Measurements from ENCODE around the gene COL26A1. TPM values are rescaled to one million over a fixed set of nuclear protein-coding genes. Genes with fewer than 3 reads are reported as not detected.

Gene COL26A1
- total RNA-seq, 1 experiment from 2014 or later: not detected

- no peak for DNase-seq
- H3K36me3 ChIP-seq (ENCODE audit: low read depth, low read length): no peaks in the 10 kb centered on the region
- no peaks in the 10 kb centered on the region for H3K9me2 ChIP-seq (replicated peaks; ENCODE audit: low read length)
- no peaks in the 10 kb centered on the region for H3K4me1 ChIP-seq (ENCODE audit: insufficient read depth, low read length)
- no peak overlapping the region for H2AFZ ChIP-seq (ENCODE audit: low read length)
- H3K27me3 ChIP-seq (ENCODE audit: low read length): no peaks in the 10 kb centered on the region
- ChIA-PET CTCF (no interaction called here), POLR2A (ENCODE audit: unreplicated experiment) (no interaction called here)
- no peak overlapping the region for H3K27ac ChIP-seq (ENCODE audit: low read length)
- H4K20me1 ChIP-seq (ENCODE audit: low read length): no peaks in the 10 kb centered on the region
- H3K9me3 ChIP-seq (ENCODE audit: low read length): no peaks in the 10 kb centered on the region
- H3K9ac ChIP-seq (ENCODE audit: low read length): no peak overlapping the region
- BruUV-seq (replicated peaks): no TSS peak
- H3F3A ChIP-seq (ENCODE audit: low read length, unreplicated experiment): no peaks in the 10 kb centered on the region
- no peak for ATAC-seq
- no peak overlapping the region for H3K4me3 ChIP-seq (ENCODE audit: low read length)
- H3K4me2 ChIP-seq (ENCODE audit: low read length): no peak overlapping the region
- TF ChIP-seq EZH2 (IDR thresholded peaks at IDR 0.05; ENCODE audit: low read length, unreplicated experiment) (no peak), EZH2phosphoT487 (IDR thresholded peaks at IDR 0.05; ENCODE audit: borderline replicate concordance, low read length) (no peak), CTCF (conservative IDR thresholded peaks at IDR 0.05; ENCODE audit: low read depth, low read length) (no peak)
- intact Hi-C loops (cut with micrococcal nuclease): no loop called here
- H3K79me2 ChIP-seq (ENCODE audit: low read length): no peaks in the 10 kb centered on the region
Measured at GRCh38 chr7:101333912-101334311, 28.8 kb upstream of the COL26A1 start.

DNA sequence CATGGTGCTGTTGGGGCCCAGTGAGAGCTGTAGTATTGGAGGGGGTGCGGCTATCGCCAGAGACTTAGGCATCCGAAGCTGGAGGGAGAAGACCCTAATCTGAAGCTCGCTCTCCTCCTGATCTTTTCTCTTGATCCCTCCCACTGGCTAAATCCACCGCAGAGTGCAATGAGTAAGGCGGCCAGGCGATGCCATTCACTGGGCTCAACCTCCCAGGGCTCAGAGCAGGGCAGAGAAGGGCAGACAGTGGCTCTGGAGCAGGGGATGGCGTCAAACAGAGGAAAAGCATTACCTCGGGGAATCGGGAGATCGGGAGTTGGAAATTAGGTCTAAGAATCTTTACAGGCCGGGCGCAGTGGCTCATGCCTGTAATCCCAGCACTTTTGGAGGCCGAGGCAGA, 22.3 kb upstream of the COL26A1 start:
- Histone ChIP-seq H3K9me3 (ENCODE audit: low read length) (no peaks in the 10 kb centered on the region), H3K4me3 (ENCODE audit: low read length) (no peak overlapping the region), H3K27me3 (ENCODE audit: low read length) (no peaks in the 10 kb centered on the region), H2AFZ (ENCODE audit: low read length) (no peak overlapping the region), H3K4me2 (ENCODE audit: low read length) (no peak overlapping the region), H3F3A (ENCODE audit: low read length, unreplicated experiment) (no peaks in the 10 kb centered on the region), H3K79me2 (ENCODE audit: low read length) (no peaks in the 10 kb centered on the region), H3K9me2 (replicated peaks; ENCODE audit: low read length) (no peaks in the 10 kb centered on the region), H3K27ac (ENCODE audit: low read length) (no peak overlapping the region), H3K4me1 (ENCODE audit: insufficient read depth, low read length) (no peaks in the 10 kb centered on the region), H3K9ac (ENCODE audit: low read length) (no peak overlapping the region), H4K20me1 (ENCODE audit: low read length) (no peaks in the 10 kb centered on the region), H3K36me3 (ENCODE audit: low read depth, low read length) (no peaks in the 10 kb centered on the region)
- CTCF ChIA-PET: interaction anchor here (0.6 kb wide), 1 partner anchor 22 kb away, joined by 4 read pairs; the partner anchor contains the start of gene COL26A1
- no TSS peak for BruUV-seq (replicated peaks)
- POLR2A ChIA-PET (ENCODE audit: unreplicated experiment): interaction anchor here (0.5 kb wide), 1 partner anchor 64 kb away, joined by 3 read pairs; no protein-coding TSS in a partner anchor
- DNase-seq: no peak
- intact Hi-C loops (cut with micrococcal nuclease): no loop called here
- no peak for ATAC-seq
- TF ChIP-seq EZH2 (IDR thresholded peaks at IDR 0.05; ENCODE audit: low read length, unreplicated experiment) (no peak), EZH2phosphoT487 (IDR thresholded peaks at IDR 0.05; ENCODE audit: borderline replicate concordance, low read length) (no peak), CTCF (conservative IDR thresholded peaks at IDR 0.05; ENCODE audit: low read depth, low read length) (no peak)

- no peak for ATAC-seq
- intact Hi-C loops (cut with micrococcal nuclease): no loop called here
Measured at GRCh38 chr7:101342892-101343291, 19.8 kb upstream of the COL26A1 start.

More at GRCh38 chr7:101342892-101343291, 19.8 kb upstream of the COL26A1 start:
- Histone ChIP-seq H3K79me2 (ENCODE audit: low read length) (no peaks in the 10 kb centered on the region), H4K20me1 (ENCODE audit: low read length) (no peaks in the 10 kb centered on the region), H3F3A (ENCODE audit: low read length, unreplicated experiment) (no peaks in the 10 kb centered on the region), H3K4me1 (ENCODE audit: insufficient read depth, low read length) (no peaks in the 10 kb centered on the region), H3K9ac (ENCODE audit: low read length) (no peak overlapping the region), H2AFZ (ENCODE audit: low read length) (no peak overlapping the region), H3K4me3 (ENCODE audit: low read length) (no peak overlapping the region), H3K4me2 (ENCODE audit: low read length) (no peak overlapping the region), H3K9me2 (replicated peaks; ENCODE audit: low read length) (no peaks in the 10 kb centered on the region), H3K36me3 (ENCODE audit: low read depth, low read length) (no peaks in the 10 kb centered on the region), H3K9me3 (ENCODE audit: low read length) (no peaks in the 10 kb centered on the region), H3K27ac (ENCODE audit: low read length) (no peak overlapping the region), H3K27me3 (ENCODE audit: low read length) (no peaks in the 10 kb centered on the region)
- no TSS peak for BruUV-seq (replicated peaks)
- POLR2A ChIA-PET (ENCODE audit: unreplicated experiment): no interaction called here
- no peak for DNase-seq
- no peak for TF ChIP-seq CTCF (conservative IDR thresholded peaks at IDR 0.05; ENCODE audit: low read depth, low read length)
- TF ChIP-seq EZH2phosphoT487 (IDR thresholded peaks at IDR 0.05; ENCODE audit: borderline replicate concordance, low read length): no peak
- TF ChIP-seq EZH2 (IDR thresholded peaks at IDR 0.05; ENCODE audit: low read length, unreplicated experiment): no peak
- CTCF ChIA-PET: no interaction called here

Data from PC-3 (cell line).